HL-60 (cell line): Measurements from ENCODE around the gene DPH6.

Experiments used
- DNase-seq, 2 experiments: peaks; one replicate each; pipeline ENCODE4 v3.0.0-alpha.2; 2010 to 2020; ENCODE audit warnings: low read depth in 1 of 2, low spot score in 1 of 2
- H3K27ac ChIP-seq: fragments of 250-450 bp; sonication (Bioruptor Pico); replicated peaks from 2 replicates; pipeline ENCODE4 v1.5.1; 2020; ENCODE audit warnings: mild to moderate bottlenecking, moderate library complexity
- H3K27me3 ChIP-seq: fragments of 250-450 bp; sonication (Bioruptor Pico); 2 replicates; pipeline ENCODE4 v1.5.1; 2021; ENCODE audit warnings: mild to moderate bottlenecking, moderate library complexity; ENCODE audit not compliant: insufficient read depth, poor library complexity, severe bottlenecking
- H3K4me3 ChIP-seq: replicated peaks from 2 replicates; pipeline ENCODE4 v1.5.1; 2011; ENCODE audit warnings: mild to moderate bottlenecking, control low read depth, low read length; ENCODE audit not compliant: insufficient read depth
- CTCF ChIP-seq: IDR thresholded peaks from one replicate; pipeline ENCODE4 v1.5.1; 2011; ENCODE audit warnings: low read length, control low read depth, inconsistent platforms; ENCODE audit not compliant: insufficient read depth
- GABPA ChIP-seq: IDR thresholded peaks from 2 replicates; pipeline ENCODE4 v1.6.1; 2012; ENCODE audit warnings: low read depth
- POLR2AphosphoS5 ChIP-seq: IDR thresholded peaks from 2 replicates; pipeline ENCODE4 v1.6.1; 2012; ENCODE audit warnings: low read depth
- REST ChIP-seq: IDR thresholded peaks from 2 replicates; pipeline ENCODE4 v1.6.1; 2012; ENCODE audit warnings: low read depth; ENCODE audit not compliant: insufficient replicate concordance
- SPI1 ChIP-seq: IDR thresholded peaks from 2 replicates; pipeline ENCODE4 v1.6.1; 2012; ENCODE audit warnings: low read depth, mild to moderate bottlenecking, borderline replicate concordance

The DPH6 gene

GRCh38 chr15:35545316-35545823 is 595 bp downstream of the DPH6 start:
- H3K27ac ChIP-seq = peak overlapping the region; percentile 97
- no peak for TF ChIP-seq CTCF
- TF ChIP-seq SPI1 = no peak; the same call in 1 of the 2 replicates
- no peak for TF ChIP-seq GABPA
- no peak for TF ChIP-seq POLR2AphosphoS5
- TF ChIP-seq REST = no peak
- H3K4me3 ChIP-seq = peak overlapping the region; percentile 52
- no peaks in the 10 kb centered on the region for H3K27me3 ChIP-seq
- DNase-seq = peak in 1 of 2 experiments; percentile 55

- no peak overlapping the region for H3K27ac ChIP-seq
- TF ChIP-seq CTCF (no peak), POLR2AphosphoS5 (no peak)
Observed at GRCh38 chr15:35540885-35541284, 5.1 kb downstream of the DPH6 start.

GRCh38 chr15:35540021-35540420 is 5.9 kb downstream of the DPH6 start:
- no peak for DNase-seq
- Histone ChIP-seq H3K27ac (no peak overlapping the region), H3K4me3 (no peak overlapping the region), H3K27me3 (no peaks in the 10 kb centered on the region)
- TF ChIP-seq POLR2AphosphoS5 (no peak), CTCF (no peak), SPI1 (no peak)

More at GRCh38 chr15:35540885-35541284, 5.1 kb downstream of the DPH6 start:
- Histone ChIP-seq H3K27me3 (no peaks in the 10 kb centered on the region), H3K4me3 (no peak overlapping the region)
- no peak for DNase-seq

GRCh38 chr15:35535365-35535916 is 10.5 kb downstream of the DPH6 start:
- Histone ChIP-seq H3K27me3 (no peaks in the 10 kb centered on the region), H3K27ac (no peak overlapping the region), H3K4me3 (no peak overlapping the region)
- TF ChIP-seq REST (no peak), GABPA (no peak), CTCF (no peak), SPI1 (no peak), POLR2AphosphoS5 (no peak)
- DNase-seq = no peak
